ENCODE data around the gene LIMS2.

The LIMS2 gene

GRCh38 chr2:127674241-127675209 lies 805 bp downstream of the LIMS2 start:
- DNase-seq (ENCODE audit: low read depth): no peak

DNA sequence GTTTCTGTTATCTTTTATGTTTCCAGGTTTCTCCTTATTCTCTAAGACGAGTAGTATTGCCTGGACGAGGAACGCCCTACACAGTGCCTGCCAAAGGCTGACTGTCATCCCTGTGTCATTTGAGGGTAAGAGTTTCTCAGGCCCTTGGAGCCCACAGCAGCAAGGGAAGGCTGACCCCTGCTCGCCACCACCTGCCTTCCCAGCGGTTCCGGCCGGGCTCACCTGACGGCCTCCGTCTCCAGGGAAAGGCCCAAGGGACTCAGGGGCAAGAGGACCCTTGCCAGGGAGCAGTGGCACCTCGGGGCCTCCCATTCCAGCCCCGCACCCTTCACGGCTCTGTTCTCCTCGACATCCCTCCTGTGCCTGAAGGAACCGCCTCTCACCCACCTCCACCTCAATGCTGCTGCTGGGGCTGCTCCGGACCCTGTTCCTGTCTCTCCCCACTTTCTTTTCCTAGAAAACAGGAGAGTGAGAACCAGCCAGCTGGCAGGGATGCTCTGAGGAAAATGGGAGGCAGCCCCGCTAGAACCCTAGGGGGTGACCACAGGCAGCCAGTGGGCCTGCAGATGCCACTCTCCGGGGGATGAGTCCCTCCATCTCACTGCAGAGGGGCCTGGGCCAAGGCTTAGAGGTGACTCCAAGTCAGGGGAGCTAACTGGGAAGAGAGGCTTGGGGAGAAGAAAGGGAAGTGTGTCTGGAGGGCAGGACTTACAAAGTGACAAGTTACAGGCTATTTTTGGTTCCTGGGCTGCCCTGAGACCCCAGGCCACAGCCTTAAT lies 1.9 kb downstream of the LIMS2 start:
- no peak for DNase-seq (ENCODE audit: low read depth)

- no peak for DNase-seq (ENCODE audit: low read depth)
These were observed 2.7 kb downstream of the LIMS2 start for GRCh38 chr2:127672341-127673224.

GRCh38 chr2:127671557-127672302 lies 3.6 kb downstream of the LIMS2 start:
- no peak for DNase-seq (ENCODE audit: low read depth)

GRCh38 chr2:127670957-127671290 lies 4.4 kb downstream of the LIMS2 start:
- no peak for DNase-seq (ENCODE audit: low read depth)

GRCh38 chr2:127670055-127670956 lies 5.0 kb downstream of the LIMS2 start:
- no peak for DNase-seq (ENCODE audit: low read depth)

- DNase-seq (ENCODE audit: low read depth): no peak
These were observed 6.3 kb downstream of the LIMS2 start for GRCh38 chr2:127669056-127669455.

DNA sequence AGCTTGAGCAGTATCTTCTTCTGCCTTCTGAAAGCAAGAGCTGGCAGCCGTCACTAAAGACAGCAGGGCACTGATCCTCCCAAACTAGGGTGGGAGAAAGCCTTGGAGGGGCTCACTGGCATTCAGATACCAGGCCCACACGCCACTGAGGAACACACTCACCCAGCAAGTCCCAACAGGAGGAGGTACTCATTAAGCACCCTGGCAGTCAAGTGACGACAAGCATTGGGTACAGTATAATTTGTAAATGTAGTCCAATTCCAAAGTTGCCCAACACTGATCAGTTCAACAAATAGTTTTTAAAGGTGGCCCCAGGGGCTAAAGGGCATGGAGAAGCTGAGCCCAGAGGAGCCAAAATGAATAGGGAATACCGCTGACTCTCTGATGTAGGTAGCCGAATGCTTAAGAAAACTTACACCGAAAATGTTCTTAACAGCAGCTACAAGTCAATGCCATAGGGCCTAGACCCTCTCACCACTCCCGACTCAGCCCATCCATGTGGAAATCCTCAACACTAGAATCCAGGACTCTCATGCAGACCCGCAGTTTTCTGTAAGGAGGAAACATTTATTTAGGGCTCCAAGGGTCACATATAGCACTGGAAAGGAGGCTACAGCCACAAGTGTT lies 9.9 kb downstream of the LIMS2 start:
- DNase-seq (ENCODE audit: low read depth): no peak

- DNase-seq (ENCODE audit: low read depth): no peak
These were observed 10.5 kb downstream of the LIMS2 start for GRCh38 chr2:127664895-127665225.

DNA sequence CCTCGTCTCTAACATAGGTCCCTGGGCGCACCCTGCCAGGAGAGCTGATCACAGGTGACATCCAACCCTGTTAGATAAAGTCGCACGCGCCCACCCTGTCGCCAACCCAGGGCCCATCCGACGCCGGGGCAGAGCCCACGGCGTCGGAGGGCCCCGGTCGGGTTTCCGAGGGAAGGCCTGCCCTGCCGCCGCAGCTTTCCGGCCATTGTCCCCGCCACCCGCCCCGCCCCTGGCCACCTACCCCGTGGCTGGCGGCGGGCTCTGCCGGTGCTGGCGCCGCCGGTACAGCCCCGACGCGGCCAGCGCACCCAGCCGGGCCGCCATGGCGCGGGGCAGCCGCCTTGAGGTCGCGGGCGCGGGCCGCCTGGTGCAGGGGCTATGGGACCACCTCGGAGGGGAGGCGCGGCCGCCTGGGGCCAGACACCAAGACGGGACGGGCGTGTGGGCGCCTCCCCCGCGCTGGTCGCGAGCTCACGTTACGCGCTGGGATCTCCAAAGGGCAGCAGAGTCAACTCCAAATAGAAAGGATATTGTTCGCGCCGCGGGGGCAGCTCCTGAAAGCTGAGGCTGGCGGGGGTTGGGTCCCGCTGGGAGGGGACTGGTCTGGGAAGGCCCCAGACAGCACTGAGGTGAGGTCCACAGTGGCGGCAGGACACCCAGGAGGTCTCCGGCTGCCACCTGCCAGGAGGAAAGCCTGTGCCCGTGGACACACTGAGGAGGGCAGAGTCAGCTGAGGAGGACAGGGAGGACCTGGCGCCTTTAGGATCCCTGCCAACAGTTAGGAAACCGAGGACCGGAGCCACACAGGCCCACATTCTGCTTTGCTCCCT lies 11.1 kb downstream of the LIMS2 start:
- DNase-seq (ENCODE audit: low read depth): no peak

DNA sequence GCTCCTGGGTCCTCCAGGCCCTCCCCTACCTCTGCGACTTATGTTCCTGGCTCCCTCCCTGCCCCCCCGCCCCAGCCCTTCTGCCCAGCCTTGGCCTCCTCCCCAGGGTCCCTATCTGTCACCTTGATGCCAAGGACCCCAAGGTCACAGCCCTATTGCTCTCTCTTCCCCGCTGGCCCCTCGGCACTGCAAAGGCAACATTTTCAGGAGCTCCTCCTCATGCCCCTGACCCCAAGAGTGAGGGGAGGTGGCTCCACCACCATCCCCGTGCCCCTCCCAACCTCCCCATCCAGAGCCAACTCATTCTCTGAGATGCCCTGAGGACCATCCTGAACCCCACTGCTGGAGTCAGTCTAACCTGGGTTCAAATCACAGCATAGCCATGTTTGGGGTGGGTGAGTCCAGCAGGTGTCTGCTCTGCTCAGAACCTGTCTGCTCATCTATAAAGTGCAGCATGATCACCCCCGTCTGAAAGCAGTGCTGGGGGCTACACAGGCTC lies 11.7 kb downstream of the LIMS2 start:
- no peak for DNase-seq (ENCODE audit: low read depth)

- DNase-seq (ENCODE audit: low read depth): no peak
These were observed 12.3 kb downstream of the LIMS2 start for GRCh38 chr2:127662937-127663565.

DNA sequence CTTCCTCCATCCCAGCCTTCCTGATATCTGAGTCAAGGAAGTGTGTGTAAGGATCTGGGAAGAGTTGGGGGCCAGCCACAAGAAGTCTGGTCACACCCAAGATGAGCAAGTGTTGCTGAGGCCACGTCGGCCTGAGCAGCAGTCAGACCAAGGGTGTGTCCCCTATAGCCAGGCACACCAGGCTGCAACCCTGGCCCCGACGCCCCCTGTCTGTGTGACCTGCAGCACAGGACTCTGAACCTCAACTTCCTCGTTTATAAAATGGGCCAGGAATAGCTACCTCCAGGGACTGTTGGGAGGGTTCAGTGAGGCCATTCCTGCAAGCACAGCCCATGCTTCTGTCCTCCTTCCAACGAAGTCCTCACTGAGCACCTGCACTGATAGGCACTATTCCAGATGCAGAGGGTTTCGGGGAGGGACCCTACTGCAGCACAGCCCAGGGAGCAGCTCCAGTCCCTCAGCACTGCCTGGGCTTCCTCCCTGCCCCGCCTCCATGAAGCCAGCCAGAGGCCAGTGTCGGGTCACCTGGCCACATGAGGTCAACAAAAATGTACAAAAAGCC lies 13.3 kb downstream of the LIMS2 start:
- DNase-seq (ENCODE audit: low read depth): no peak

DNA sequence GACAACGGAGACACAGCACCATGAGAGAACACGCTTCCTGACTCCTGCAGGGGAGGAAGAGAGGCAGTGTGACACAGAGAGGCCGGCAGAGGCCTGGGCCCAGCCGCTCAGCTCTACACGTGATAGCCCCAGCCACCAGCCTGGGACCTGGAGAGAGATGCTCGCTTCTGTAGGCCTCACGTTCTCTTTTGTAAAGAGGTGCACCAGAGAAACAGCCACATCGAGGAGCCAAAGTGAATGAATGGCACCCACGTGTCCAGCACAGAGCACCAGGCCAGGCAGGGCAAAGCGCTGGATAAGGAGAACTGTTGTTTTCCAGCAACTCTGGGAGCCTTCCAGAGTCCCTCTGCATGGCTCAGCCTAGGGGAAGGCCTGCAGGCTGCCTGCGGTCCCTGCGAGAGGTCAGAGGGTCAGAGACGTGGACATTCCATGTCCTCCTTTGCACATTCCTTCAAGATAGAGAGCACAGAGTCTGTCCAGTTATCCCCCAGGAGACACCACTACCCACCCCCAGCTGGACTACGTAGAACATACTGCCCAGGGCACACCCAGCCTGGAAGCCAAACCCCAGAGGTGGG lies 14.2 kb downstream of the LIMS2 start:
- DNase-seq (ENCODE audit: low read depth): no peak

DNA sequence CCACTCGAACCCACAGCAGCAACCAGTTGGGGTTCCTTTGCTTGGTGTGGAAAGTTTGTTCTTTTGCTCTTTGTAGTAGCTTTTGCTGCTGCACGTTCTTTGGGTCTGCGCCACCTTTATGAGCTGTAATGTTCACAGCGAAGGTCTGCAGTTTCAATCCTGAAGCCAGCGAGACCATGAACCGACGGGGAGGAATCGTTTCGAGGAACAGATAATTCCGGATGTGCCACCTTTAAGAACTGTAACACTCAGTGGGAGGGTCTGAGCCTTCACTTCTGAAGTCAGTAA lies 15.1 kb downstream of the LIMS2 start:
- DNase-seq (ENCODE audit: low read depth): no peak

GRCh38 chr2:127659408-127660290 lies 15.7 kb downstream of the LIMS2 start:
- DNase-seq (ENCODE audit: low read depth): no peak

All from stromal cell of bone marrow (primary cell).